HG02852 (cell line): ENCODE results near the gene CAND1.

Experiments
- ATAC-seq: cut with Tn5 transposase; IDR thresholded peaks from one replicate; pipeline ENCODE4 v1.9.1; 2021; ENCODE audit warnings: mild to moderate bottlenecking, moderate library complexity; ENCODE audit not compliant: unreplicated experiment

Gene CAND1

GRCh38 chr12:67280088-67280487 is 10.9 kb downstream of the CAND1 start:
- no peak for ATAC-seq

GRCh38 chr12:67280572-67280971 is 11.4 kb downstream of the CAND1 start:
- ATAC-seq: no peak

- ATAC-seq: no peak
Observed at GRCh38 chr12:67284561-67284960, 15.4 kb downstream of the CAND1 start.

GRCh38 chr12:67286257-67286656 is 17.1 kb downstream of the CAND1 start:
- no peak for ATAC-seq

GRCh38 chr12:67287311-67287710 is 18.2 kb downstream of the CAND1 start:
- ATAC-seq: no peak

GRCh38 chr12:67288561-67288960 is 19.4 kb downstream of the CAND1 start:
- no peak for ATAC-seq

- no peak for ATAC-seq
Observed at GRCh38 chr12:67290378-67290777, 21.2 kb downstream of the CAND1 start.

GRCh38 chr12:67299526-67299925 is 30.4 kb downstream of the CAND1 start:
- no peak for ATAC-seq

- ATAC-seq: no peak
Observed at GRCh38 chr12:67299926-67300325, 30.8 kb downstream of the CAND1 start.

GRCh38 chr12:67302162-67302561 is 33.0 kb downstream of the CAND1 start:
- ATAC-seq: no peak

- no peak for ATAC-seq
Observed at GRCh38 chr12:67305544-67305943, 36.4 kb downstream of the CAND1 start.

GRCh38 chr12:67306712-67307111 is 37.6 kb downstream of the CAND1 start:
- ATAC-seq: no peak

GRCh38 chr12:67315661-67316060 is 46.5 kb downstream of the CAND1 start:
- no peak for ATAC-seq

- ATAC-seq: no peak
Observed at GRCh38 chr12:67318786-67319185, 49.6 kb downstream of the CAND1 start.

GRCh38 chr12:67319936-67320335 is 50.8 kb downstream of the CAND1 start:
- ATAC-seq: no peak

GRCh38 chr12:67320614-67321295 is 51.6 kb downstream of the CAND1 start:
- ATAC-seq: no peak

GRCh38 chr12:67322580-67322979 is 53.4 kb downstream of the CAND1 start:
- ATAC-seq: no peak

- no peak for ATAC-seq
Observed at GRCh38 chr12:67323007-67323406, 53.8 kb downstream of the CAND1 start.

- no peak for ATAC-seq
Observed at GRCh38 chr12:67326637-67327036, 57.5 kb downstream of the CAND1 start.

GRCh38 chr12:67327466-67327865 is 58.3 kb downstream of the CAND1 start:
- ATAC-seq: no peak

GRCh38 chr12:67331123-67331522 is 62.0 kb downstream of the CAND1 start:
- no peak for ATAC-seq

- ATAC-seq: no peak
Observed at GRCh38 chr12:67331828-67332227, 62.7 kb downstream of the CAND1 start.

- no peak for ATAC-seq
Observed at GRCh38 chr12:67333649-67334048, 64.5 kb downstream of the CAND1 start.
